WERI-Rb-1 (cell line): ENCODE data around the gene STRN3.
"Not testable (repeated sequence)": the region's sequence is repeated elsewhere in the genome, so short reads cannot be mapped to it uniquely, and the experiment has no call there.

Experiments used
- DNase-seq: peaks from one replicate; pipeline ENCODE4 v3.0.0-alpha.2; 2020
- H3K27ac ChIP-seq: fragments of 250-450 bp; sonication (Bioruptor Pico); 2 replicates; pipeline ENCODE4 v1.5.1; 2020; ENCODE audit warnings: mild to moderate bottlenecking, moderate library complexity
- H3K27me3 ChIP-seq: fragments of 250-450 bp; sonication (Bioruptor Pico); 2 replicates; pipeline ENCODE4 v1.5.1; 2021; ENCODE audit warnings: mild to moderate bottlenecking, low read depth, moderate library complexity; ENCODE audit not compliant: insufficient read depth, severe bottlenecking
- H3K36me3 ChIP-seq: fragments of 250-450 bp; sonication (Bioruptor Pico); 2 replicates; pipeline ENCODE4 v1.5.1; 2020; ENCODE audit warnings: mild to moderate bottlenecking, moderate library complexity
- H3K4me3 ChIP-seq: 2 replicates; pipeline ENCODE4 v1.5.1; 2011; ENCODE audit warnings: low read depth, mild to moderate bottlenecking, control low read depth, low read length
- H3K9me3 ChIP-seq: fragments of 250-450 bp; sonication (Bioruptor Pico); 2 replicates; pipeline ENCODE4 v1.5.1; 2021; ENCODE audit warnings: mild to moderate bottlenecking, moderate library complexity; ENCODE audit not compliant: severe bottlenecking
- TF ChIP-seq, protein P1 (sequence below): IDR thresholded peaks from 2 replicates; pipeline ENCODE4 v1.5.1; 2011; ENCODE audit warnings: low read depth, mild to moderate bottlenecking, control low read depth, inconsistent platforms, low read length

STRN3 gene

GRCh38 chr14:30977752-30978151 is 48.4 kb downstream of the STRN3 start:
- H3K27me3 ChIP-seq, result no peaks in the 10 kb centered on the region
- H3K9me3 ChIP-seq, result no peaks in the 10 kb centered on the region
- H3K27ac ChIP-seq, result no peak overlapping the region
- TF ChIP-seq, protein P1, sequence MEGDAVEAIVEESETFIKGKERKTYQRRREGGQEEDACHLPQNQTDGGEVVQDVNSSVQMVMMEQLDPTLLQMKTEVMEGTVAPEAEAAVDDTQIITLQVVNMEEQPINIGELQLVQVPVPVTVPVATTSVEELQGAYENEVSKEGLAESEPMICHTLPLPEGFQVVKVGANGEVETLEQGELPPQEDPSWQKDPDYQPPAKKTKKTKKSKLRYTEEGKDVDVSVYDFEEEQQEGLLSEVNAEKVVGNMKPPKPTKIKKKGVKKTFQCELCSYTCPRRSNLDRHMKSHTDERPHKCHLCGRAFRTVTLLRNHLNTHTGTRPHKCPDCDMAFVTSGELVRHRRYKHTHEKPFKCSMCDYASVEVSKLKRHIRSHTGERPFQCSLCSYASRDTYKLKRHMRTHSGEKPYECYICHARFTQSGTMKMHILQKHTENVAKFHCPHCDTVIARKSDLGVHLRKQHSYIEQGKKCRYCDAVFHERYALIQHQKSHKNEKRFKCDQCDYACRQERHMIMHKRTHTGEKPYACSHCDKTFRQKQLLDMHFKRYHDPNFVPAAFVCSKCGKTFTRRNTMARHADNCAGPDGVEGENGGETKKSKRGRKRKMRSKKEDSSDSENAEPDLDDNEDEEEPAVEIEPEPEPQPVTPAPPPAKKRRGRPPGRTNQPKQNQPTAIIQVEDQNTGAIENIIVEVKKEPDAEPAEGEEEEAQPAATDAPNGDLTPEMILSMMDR, result no peak
- no peak for DNase-seq
- no peaks in the 10 kb centered on the region for H3K36me3 ChIP-seq
- H3K4me3 ChIP-seq, result no peak overlapping the region

DNA sequence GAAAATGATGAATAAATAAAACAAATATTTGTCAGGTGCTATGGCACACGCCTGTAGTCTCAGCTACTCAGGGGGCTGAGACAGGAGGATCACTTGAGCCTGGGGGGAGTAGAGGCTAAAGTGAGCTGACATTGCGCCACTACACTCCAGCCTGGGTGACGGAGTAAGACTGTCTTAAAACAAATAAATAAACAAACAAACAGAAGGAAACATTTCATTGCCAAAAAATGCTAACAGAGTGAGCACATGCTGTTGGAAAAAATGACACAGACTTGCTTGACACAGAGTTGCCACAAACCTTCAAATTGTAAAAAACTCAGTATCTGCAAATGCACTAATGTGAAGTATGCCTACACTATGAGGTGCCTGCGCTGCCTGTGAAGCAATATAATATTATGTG is 51.6 kb downstream of the STRN3 start:
- Histone ChIP-seq H3K27me3 (no peaks in the 10 kb centered on the region), H3K9me3 (no peaks in the 10 kb centered on the region), H3K4me3 (no peak overlapping the region), H3K27ac (no peak overlapping the region), H3K36me3 (no peaks in the 10 kb centered on the region)
- DNase-seq, result no peak
- TF ChIP-seq, protein P1, result no peak

GRCh38 chr14:30972882-30973582 is 53.1 kb downstream of the STRN3 start:
- no peaks in the 10 kb centered on the region for H3K36me3 ChIP-seq
- TF ChIP-seq, protein P1, result no peak
- DNase-seq, result no peak

DNA sequence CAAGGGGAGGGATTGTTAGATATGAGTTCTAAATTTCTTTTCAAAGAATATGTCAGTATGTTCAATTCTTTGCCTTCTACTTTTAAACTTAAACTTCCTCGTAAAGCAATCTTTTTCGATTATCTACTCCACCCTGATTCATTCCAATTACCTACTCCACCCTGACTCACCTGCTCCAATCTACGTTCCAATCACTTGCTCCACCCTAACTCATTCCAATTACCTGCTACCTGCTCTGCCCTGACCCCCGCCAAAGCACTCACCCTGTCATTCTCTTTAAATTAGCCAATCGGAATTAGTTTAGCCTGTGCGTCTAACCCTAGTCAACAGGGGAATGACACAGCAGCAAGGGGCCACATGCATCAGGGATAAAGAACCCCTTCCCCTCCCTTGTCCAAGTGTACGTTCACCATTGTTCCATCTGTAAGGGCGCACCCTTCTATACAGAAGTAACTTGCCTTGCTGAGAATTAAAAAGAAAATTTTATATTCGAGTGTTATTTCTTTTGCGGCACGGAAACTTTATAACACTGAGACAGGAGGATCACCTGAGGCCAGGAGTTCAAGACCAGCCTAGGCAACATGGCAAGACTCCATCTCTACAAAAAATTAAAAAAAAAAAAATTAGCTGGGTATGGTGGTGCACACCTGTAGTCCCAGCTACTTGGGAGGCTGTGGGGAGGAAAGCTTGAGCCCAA is 54.0 kb downstream of the STRN3 start:
- H3K27me3 ChIP-seq, H3K4me3 ChIP-seq, DNase-seq, H3K9me3 ChIP-seq, H3K36me3 ChIP-seq, H3K27ac ChIP-seq: not testable (repeated sequence)

More at GRCh38 chr14:30972882-30973582, 53.1 kb downstream of the STRN3 start:
- Histone ChIP-seq H3K27ac (no peak overlapping the region), H3K27me3 (no peaks in the 10 kb centered on the region), H3K4me3 (no peak overlapping the region), H3K9me3 (no peaks in the 10 kb centered on the region)

GRCh38 chr14:30971586-30971985 is 54.6 kb downstream of the STRN3 start:
- Histone ChIP-seq H3K27me3 (no peaks in the 10 kb centered on the region), H3K36me3 (no peaks in the 10 kb centered on the region), H3K4me3 (no peak overlapping the region), H3K9me3 (no peaks in the 10 kb centered on the region), H3K27ac (no peak overlapping the region)
- DNase-seq, result no peak
- TF ChIP-seq, protein P1, result no peak

DNA sequence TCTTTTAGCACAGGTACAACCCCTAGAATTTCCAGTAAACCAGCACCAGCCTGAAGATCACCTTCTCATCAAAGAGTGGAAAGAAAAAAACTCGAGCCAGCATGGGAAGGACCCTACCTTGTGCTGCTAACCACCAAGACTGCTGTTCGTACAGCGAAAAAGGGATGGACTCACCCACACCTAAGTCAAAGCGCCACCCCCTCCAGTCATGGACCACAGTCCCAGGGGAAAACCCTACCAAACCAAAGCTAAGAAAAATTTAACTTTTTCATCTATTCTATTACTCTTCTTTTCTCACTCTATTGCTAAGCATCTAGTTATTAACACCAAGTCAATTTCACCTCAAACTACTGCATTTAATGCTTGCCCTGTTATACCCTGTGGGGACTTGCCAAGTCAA is 56.4 kb downstream of the STRN3 start:
- DNase-seq, H3K4me3 ChIP-seq, H3K36me3 ChIP-seq, H3K27me3 ChIP-seq, H3K9me3 ChIP-seq, H3K27ac ChIP-seq: not testable (repeated sequence)

DNA sequence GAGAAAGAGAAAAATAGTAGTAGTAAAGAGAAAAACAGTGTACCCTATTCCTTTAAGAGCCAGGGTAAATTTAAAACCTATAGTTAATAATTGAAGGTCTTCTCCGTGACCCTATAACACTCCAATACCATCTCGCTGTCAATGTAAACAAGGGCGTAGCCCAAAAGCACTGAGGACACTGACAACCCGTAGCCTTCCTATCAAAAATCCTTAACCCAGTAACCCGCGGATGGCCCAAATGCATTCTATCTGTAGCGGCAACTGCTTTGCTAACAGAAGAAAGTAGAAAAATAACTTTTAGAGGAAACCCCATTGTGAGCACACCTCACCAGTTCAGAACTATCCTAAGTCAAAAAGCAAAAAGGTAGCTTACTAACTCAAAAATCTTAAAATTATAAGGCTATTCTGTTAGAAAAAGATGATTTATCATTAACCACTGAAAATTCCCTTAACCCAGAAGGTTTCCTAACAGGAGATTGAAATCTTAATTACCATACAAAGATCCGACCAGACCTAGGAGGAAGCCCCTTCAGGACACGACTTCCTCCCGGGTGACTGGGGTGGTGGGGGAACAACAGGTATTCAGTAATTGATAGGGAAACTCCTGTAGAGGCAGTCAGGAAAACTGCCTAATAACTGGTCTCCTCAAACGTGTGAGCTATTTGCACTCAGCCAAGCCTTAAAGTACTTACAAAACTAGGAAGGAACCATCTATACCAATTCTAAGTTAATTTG is 58.6 kb downstream of the STRN3 start:
- H3K27me3 ChIP-seq, H3K27ac ChIP-seq, H3K9me3 ChIP-seq, DNase-seq, H3K4me3 ChIP-seq, H3K36me3 ChIP-seq: not testable (repeated sequence)
